AG04450 (cell line): ENCODE measurements around the gene SLTM. TPM values are rescaled to one million over a fixed set of nuclear protein-coding genes. Genes with fewer than 3 reads are reported as not detected.
"Not testable (repeated sequence)": the region's sequence is repeated elsewhere in the genome, so short reads cannot be mapped to it uniquely, and the experiment has no call there.

ENCODE experiments used
- CTCF ChIA-PET: fragments of 300-600, 350-600 bp; formaldehyde crosslinking; extraction: SDS; loops from one replicate; lab custom pipeline; 2022; ENCODE audit warnings: antibody characterized with exemption, inconsistent platforms; lab: Charles Lee
- POLR2A ChIA-PET: fragments of 350-600 bp; formaldehyde crosslinking; extraction: SDS; loops from one replicate; lab custom pipeline; 2021; ENCODE audit warnings: antibody characterized with exemption, inconsistent platforms; lab: Yijun Ruan, JAX
- DNase-seq: peaks from one replicate; pipeline ENCODE4 v3.0.0-alpha.2; 2011; ENCODE audit warnings: low read depth, low spot score
- H3K27ac ChIP-seq: one replicate; pipeline ENCODE4 v1.5.1; 2012; ENCODE audit warnings: low read depth, low read length, control low read depth
- H3K27me3 ChIP-seq: one replicate; pipeline ENCODE4 v1.6.0; 2012; ENCODE audit warnings: low read length; ENCODE audit not compliant: control insufficient read depth, insufficient read depth
- H3K4me3 ChIP-seq: 2 replicates; pipeline ENCODE4 v1.5.1; 2011; ENCODE audit warnings: mild to moderate bottlenecking, low read depth, low read length, control low read depth
- H3K9me3 ChIP-seq: 2 replicates; pipeline ENCODE4 v1.5.1; 2012; ENCODE audit warnings: low read length; ENCODE audit not compliant: control insufficient read depth, insufficient read depth
- polyA plus RNA-seq: library from polyadenylated mRNA; depleted of rRNA; stranded (reverse); fragments of >200 nt; gene quantifications from 2 replicates; pipeline ENCODE4 v1.2.3, GENCODE V29; 2011
- TF ChIP-seq, protein P1 (sequence below): IDR thresholded peaks from 2 replicates; pipeline ENCODE4 v1.5.1; 2011; ENCODE audit warnings: low read depth, low read length, control low read depth, inconsistent platforms

SLTM gene
- polyA plus RNA-seq, 1 experiment: 36.2 TPM

DNA sequence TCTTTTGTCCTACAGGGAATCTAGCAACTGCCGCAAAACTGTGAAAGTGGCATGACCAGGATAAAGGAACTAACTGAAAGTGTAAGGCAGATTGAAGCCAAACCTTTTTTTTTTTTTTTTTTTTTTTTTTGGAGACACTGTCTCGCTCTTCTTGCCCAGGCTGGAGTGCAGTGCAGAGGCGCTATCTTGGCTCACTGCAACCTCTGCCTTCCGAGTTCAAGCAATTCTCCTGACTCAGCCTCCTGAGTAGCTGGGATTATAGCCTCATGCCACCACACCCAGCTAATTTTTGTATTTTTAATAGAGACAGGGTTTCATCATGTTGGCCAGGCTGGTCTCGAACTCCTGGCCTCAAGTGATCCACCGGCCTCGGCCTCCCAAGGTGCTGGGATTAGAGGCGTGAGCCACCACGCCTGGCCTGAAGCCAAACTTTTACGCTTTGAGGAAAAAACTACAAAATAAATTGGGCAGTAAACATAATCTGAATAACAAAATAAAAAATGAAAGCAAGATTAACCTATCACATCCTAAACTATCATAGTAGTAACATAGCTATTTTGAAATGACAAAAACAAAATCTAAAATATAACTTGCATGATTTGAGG lies 9.7 kb downstream of the SLTM start:
- no peak overlapping the region for H3K27ac ChIP-seq
- H3K9me3 ChIP-seq: no peaks in the 10 kb centered on the region
- no peak for DNase-seq
- H3K27me3 ChIP-seq: no peaks in the 10 kb centered on the region
- TF ChIP-seq, protein P1, sequence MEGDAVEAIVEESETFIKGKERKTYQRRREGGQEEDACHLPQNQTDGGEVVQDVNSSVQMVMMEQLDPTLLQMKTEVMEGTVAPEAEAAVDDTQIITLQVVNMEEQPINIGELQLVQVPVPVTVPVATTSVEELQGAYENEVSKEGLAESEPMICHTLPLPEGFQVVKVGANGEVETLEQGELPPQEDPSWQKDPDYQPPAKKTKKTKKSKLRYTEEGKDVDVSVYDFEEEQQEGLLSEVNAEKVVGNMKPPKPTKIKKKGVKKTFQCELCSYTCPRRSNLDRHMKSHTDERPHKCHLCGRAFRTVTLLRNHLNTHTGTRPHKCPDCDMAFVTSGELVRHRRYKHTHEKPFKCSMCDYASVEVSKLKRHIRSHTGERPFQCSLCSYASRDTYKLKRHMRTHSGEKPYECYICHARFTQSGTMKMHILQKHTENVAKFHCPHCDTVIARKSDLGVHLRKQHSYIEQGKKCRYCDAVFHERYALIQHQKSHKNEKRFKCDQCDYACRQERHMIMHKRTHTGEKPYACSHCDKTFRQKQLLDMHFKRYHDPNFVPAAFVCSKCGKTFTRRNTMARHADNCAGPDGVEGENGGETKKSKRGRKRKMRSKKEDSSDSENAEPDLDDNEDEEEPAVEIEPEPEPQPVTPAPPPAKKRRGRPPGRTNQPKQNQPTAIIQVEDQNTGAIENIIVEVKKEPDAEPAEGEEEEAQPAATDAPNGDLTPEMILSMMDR: no peak
- POLR2A ChIA-PET: interaction anchor here (0.7 kb wide), 2 partner anchors 28 to 174 kb away, joined by 5 to 8 read pairs; no protein-coding TSS in a partner anchor
- CTCF ChIA-PET: interaction anchor here (0.6 to 0.7 kb wide), 2 partner anchors 356 to 713 kb away, joined by 5 to 9 read pairs; no protein-coding TSS in a partner anchor
- no peak overlapping the region for H3K4me3 ChIP-seq

- Histone ChIP-seq H3K27ac (no peak overlapping the region), H3K27me3 (no peaks in the 10 kb centered on the region), H3K4me3 (no peak overlapping the region), H3K9me3 (no peaks in the 10 kb centered on the region)
- DNase-seq: no peak
- ChIA-PET POLR2A (interaction anchor here (0.7 kb wide), 1 partner anchor 173 kb away, joined by 8 read pairs; no protein-coding TSS in a partner anchor), CTCF (interaction anchor here (0.6 to 0.7 kb wide), 3 partner anchors 21 to 714 kb away, joined by 5 to 9 read pairs (median 5); no protein-coding TSS in a partner anchor)
- TF ChIP-seq, protein P1: no peak
These were observed 10.2 kb downstream of the SLTM start for GRCh38 chr15:58923284-58923683.

DNA sequence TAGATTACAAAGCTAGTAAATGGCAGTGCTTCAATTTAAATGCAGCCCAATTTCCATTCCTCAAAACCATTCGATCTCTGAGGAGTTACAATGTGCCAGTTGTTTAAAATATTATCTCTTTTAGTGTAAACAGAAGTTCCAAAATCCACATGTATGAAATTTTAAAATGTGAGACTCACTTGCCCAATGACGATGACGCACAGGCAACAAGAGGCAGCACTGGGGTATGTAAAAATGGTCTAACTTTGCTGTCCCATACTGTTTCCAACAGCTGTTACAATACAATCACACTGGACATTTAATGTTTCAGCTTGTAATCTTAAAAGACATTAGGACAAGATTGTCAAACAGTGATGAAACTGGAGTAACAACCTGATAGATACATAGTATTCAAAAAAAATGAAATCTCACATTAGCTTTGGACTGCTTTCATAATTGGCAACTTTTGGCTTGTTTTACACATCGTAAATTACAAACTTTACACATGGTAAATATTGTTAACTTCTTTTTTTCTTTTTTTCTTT lies 12.2 kb downstream of the SLTM start:
- POLR2A ChIA-PET: no interaction called here

GRCh38 chr15:58920447-58920846 lies 13.0 kb downstream of the SLTM start:
- H3K27ac ChIP-seq, H3K27me3 ChIP-seq, POLR2A ChIA-PET, CTCF ChIA-PET, H3K4me3 ChIP-seq, DNase-seq, H3K9me3 ChIP-seq: not testable (repeated sequence)

More for the DNA sequence above, 12.2 kb downstream of the SLTM start:
- CTCF ChIA-PET: no interaction called here
- no peaks in the 10 kb centered on the region for H3K27me3 ChIP-seq
- no peak overlapping the region for H3K27ac ChIP-seq
- H3K4me3 ChIP-seq: no peak overlapping the region
- no peak for DNase-seq
- TF ChIP-seq, protein P1: no peak
- H3K9me3 ChIP-seq: no peaks in the 10 kb centered on the region

DNA sequence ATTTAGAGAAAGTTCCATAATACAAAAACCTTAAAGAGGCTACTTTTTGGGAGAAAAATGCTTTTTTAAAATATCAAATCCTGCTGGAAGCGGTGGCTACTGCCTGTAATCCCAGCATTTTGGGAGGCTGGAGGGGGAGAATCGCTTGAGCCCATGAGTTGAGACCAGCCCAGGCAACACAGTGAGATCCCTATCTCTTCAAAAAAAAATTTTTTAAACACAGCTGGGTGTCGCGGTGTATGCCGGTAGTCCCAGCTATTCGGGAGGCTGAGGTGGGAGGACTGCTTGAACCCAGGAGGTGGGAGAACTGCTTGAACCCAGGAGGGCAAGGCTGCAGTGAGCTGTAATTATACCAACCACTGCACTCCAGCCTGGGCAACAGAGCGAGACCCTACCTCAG lies 14.2 kb downstream of the SLTM start:
- TF ChIP-seq, protein P1: no peak
- no peak overlapping the region for H3K4me3 ChIP-seq
- H3K27me3 ChIP-seq: no peaks in the 10 kb centered on the region
- no peak for DNase-seq
- H3K9me3 ChIP-seq: no peaks in the 10 kb centered on the region
- CTCF ChIA-PET: no interaction called here
- POLR2A ChIA-PET: no interaction called here
- H3K27ac ChIP-seq: no peak overlapping the region
